HL-60/S4 treated with phorbol 12-myristate 13-acetate at 8.2 ng/mL for 4 days and 3 days (cell line): Measurements from ENCODE around the gene PFKP.

Experiments
- in situ Hi-C: fragments of 300-500 bp; cut with MboI; formaldehyde crosslinking; loops from 2 replicates; pipeline ENCODE4 v1.15.0; 2022; ENCODE audit warnings: low sequenced_read_pairs

Gene PFKP

GRCh38 chr10:3068201-3068967 is 1.0 kb downstream of the PFKP start:
- in situ Hi-C loops: no loop called here

GRCh38 chr10:3068968-3069737 is 1.8 kb downstream of the PFKP start:
- in situ Hi-C loops: no loop called here

- in situ Hi-C loops: no loop called here
These were observed 2.5 kb downstream of the PFKP start for GRCh38 chr10:3069876-3070275.

GRCh38 chr10:3071405-3072198 is 4.3 kb downstream of the PFKP start:
- in situ Hi-C loops: no loop called here

- in situ Hi-C loops: no loop called here
These were observed 5.5 kb downstream of the PFKP start for GRCh38 chr10:3072641-3073360.

- in situ Hi-C loops: no loop called here
These were observed 6.9 kb downstream of the PFKP start for GRCh38 chr10:3074145-3074665.

GRCh38 chr10:3074985-3075600 is 7.7 kb downstream of the PFKP start:
- in situ Hi-C loops: no loop called here

- in situ Hi-C loops: no loop called here
These were observed 8.8 kb downstream of the PFKP start for GRCh38 chr10:3076138-3076537.

GRCh38 chr10:3077509-3077908 is 10.2 kb downstream of the PFKP start:
- in situ Hi-C loops: no loop called here

- in situ Hi-C loops: no loop called here
These were observed 10.7 kb downstream of the PFKP start for GRCh38 chr10:3077940-3078630.

- in situ Hi-C loops: no loop called here
These were observed 14.1 kb downstream of the PFKP start for GRCh38 chr10:3081383-3081981.

- in situ Hi-C loops: no loop called here
These were observed 14.9 kb downstream of the PFKP start for GRCh38 chr10:3082290-3082689.

GRCh38 chr10:3085785-3086567 is 18.6 kb downstream of the PFKP start:
- in situ Hi-C loops: no loop called here

- in situ Hi-C loops: no loop called here
These were observed 23.0 kb downstream of the PFKP start for GRCh38 chr10:3090388-3090787.

- in situ Hi-C loops: no loop called here
These were observed 23.8 kb downstream of the PFKP start for GRCh38 chr10:3090914-3091787.

- in situ Hi-C loops: no loop called here
These were observed 24.6 kb downstream of the PFKP start for GRCh38 chr10:3091921-3092320.

GRCh38 chr10:3093996-3094395 is 26.6 kb downstream of the PFKP start:
- in situ Hi-C loops: no loop called here
